ENCODE results near the gene CXADR. TPM values are rescaled to one million over a fixed set of nuclear protein-coding genes. Genes with fewer than 3 reads are reported as not detected.

The CXADR gene
- total and polyA plus RNA-seq, 4 donors, result 8.5 to 46.4 (median 26.5) TPM

DNA sequence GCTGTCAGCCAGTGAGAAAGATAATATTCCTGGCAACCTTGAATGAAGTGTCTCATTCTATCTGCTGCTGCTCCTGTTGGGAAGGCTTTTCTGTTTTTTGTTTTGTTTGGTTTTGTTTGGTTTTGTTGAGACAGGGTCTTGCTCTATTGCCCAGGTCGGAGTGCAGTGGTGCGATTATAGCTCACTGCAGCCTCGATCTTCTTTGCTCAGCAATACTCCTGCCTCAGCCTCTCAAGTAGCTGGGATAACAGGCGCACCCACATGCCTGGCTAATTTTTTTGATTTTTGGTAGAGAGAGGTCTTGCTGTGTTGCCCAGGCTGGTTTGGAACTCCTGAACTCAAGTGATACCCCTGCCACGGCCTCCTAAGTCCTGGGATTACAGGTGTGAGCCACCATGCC, 62.2 kb downstream of the CXADR start:
- WGBS, result 93% methylated on average over 5 of the region's 5 CpGs
- Histone ChIP-seq H3K36me3 (ENCODE audit: control insufficient read depth in 4 of 4, insufficient read depth in 3 of 4, low read depth in 1 of 4, low read length in 3 of 4) (peaks cover 0 to 5% (median 0%) of the 10 kb centered on the region in 4 donors), H3K9me3 (ENCODE audit: control insufficient read depth in 4 of 4, low read length in 3 of 4) (no peaks in the 10 kb centered on the region), H3K27me3 (ENCODE audit: control insufficient read depth in 4 of 4, insufficient read depth in 4 of 4, low read length in 3 of 4) (no peaks in the 10 kb centered on the region), H3K27ac (ENCODE audit: low read depth in 1 of 2, low read length in 2 of 2) (no peak overlapping the region), H3K9ac (ENCODE audit: low read depth in 1 of 2, low read length in 2 of 2) (no peak overlapping the region), H3K4me3 (ENCODE audit: low read depth in 1 of 3, low read length in 3 of 3) (no peak overlapping the region), H3K4me1 (ENCODE audit: control insufficient read depth in 4 of 4, insufficient read depth in 4 of 4, low read length in 3 of 4) (peaks cover 0 to 6% (median 0%) of the 10 kb centered on the region in 4 donors)
- TF ChIP-seq, protein P1, sequence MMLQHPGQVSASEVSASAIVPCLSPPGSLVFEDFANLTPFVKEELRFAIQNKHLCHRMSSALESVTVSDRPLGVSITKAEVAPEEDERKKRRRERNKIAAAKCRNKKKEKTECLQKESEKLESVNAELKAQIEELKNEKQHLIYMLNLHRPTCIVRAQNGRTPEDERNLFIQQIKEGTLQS (IDR thresholded peaks at IDR 0.05), result no peak
- no peak for TF ChIP-seq JUND (IDR thresholded peaks at IDR 0.05)
- TF ChIP-seq, protein P2, sequence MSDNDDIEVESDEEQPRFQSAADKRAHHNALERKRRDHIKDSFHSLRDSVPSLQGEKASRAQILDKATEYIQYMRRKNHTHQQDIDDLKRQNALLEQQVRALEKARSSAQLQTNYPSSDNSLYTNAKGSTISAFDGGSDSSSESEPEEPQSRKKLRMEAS (IDR thresholded peaks at IDR 0.05), result no peak
- no peak for TF ChIP-seq GABPA (IDR thresholded peaks at IDR 0.05 in 1 of 2, conservative IDR thresholded peaks at IDR 0.05 in 1 of 2)
- TF ChIP-seq RAD21 (IDR thresholded peaks at IDR 0.05), result no peak
- TF ChIP-seq FOXA1 (IDR thresholded peaks at IDR 0.05), result no peak
- TF ChIP-seq TAF1 (conservative IDR thresholded peaks at IDR 0.05), result no peak
- TF ChIP-seq, protein P3, sequence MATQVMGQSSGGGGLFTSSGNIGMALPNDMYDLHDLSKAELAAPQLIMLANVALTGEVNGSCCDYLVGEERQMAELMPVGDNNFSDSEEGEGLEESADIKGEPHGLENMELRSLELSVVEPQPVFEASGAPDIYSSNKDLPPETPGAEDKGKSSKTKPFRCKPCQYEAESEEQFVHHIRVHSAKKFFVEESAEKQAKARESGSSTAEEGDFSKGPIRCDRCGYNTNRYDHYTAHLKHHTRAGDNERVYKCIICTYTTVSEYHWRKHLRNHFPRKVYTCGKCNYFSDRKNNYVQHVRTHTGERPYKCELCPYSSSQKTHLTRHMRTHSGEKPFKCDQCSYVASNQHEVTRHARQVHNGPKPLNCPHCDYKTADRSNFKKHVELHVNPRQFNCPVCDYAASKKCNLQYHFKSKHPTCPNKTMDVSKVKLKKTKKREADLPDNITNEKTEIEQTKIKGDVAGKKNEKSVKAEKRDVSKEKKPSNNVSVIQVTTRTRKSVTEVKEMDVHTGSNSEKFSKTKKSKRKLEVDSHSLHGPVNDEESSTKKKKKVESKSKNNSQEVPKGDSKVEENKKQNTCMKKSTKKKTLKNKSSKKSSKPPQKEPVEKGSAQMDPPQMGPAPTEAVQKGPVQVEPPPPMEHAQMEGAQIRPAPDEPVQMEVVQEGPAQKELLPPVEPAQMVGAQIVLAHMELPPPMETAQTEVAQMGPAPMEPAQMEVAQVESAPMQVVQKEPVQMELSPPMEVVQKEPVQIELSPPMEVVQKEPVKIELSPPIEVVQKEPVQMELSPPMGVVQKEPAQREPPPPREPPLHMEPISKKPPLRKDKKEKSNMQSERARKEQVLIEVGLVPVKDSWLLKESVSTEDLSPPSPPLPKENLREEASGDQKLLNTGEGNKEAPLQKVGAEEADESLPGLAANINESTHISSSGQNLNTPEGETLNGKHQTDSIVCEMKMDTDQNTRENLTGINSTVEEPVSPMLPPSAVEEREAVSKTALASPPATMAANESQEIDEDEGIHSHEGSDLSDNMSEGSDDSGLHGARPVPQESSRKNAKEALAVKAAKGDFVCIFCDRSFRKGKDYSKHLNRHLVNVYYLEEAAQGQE (IDR thresholded peaks at IDR 0.05), result no peak
- TF ChIP-seq, protein P4, sequence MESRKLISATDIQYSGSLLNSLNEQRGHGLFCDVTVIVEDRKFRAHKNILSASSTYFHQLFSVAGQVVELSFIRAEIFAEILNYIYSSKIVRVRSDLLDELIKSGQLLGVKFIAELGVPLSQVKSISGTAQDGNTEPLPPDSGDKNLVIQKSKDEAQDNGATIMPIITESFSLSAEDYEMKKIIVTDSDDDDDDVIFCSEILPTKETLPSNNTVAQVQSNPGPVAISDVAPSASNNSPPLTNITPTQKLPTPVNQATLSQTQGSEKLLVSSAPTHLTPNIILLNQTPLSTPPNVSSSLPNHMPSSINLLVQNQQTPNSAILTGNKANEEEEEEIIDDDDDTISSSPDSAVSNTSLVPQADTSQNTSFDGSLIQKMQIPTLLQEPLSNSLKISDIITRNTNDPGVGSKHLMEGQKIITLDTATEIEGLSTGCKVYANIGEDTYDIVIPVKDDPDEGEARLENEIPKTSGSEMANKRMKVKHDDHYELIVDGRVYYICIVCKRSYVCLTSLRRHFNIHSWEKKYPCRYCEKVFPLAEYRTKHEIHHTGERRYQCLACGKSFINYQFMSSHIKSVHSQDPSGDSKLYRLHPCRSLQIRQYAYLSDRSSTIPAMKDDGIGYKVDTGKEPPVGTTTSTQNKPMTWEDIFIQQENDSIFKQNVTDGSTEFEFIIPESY (IDR thresholded peaks at IDR 0.05), result no peak
- no peak for TF ChIP-seq FOXA2 (IDR thresholded peaks at IDR 0.05)
- no peak for DNase-seq (ENCODE audit: low spot score)

DNA sequence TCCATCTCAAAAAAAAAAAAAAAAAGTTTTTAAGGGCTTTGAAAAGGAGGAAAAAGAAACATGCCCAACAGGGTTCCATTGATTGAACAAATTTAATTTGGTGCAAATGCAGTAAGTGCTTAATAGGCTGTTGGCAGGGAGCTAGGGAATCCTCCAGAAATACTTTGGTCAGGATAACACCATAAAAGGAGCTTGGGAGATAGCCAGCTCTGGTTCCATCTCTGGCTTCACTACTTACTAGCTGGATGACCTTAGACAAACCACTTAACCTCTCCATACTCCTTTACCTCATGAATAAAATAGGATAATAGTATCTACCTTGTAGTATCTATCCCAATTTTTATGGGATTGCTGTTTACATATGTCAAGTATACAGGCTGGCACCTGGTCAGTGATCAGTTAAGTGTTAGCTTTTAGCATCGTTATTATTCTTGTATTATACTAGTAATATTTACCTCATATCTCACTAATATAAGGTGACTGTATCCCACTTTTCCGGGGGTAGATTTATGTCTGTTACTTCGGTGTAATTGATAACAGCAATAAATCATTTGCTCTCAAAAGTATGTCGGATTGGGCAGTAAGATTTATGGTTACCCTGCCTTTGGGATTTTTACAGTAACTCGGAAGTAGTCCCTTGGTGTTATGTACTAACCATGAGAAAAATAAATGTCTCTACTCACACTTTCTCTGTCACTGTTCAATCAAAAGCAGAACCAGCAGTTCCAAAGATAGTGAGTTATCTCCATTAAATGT, 63.4 kb downstream of the CXADR start:
- no peaks in the 10 kb centered on the region for H3K9me3 ChIP-seq (ENCODE audit: control insufficient read depth in 4 of 4, low read length in 3 of 4)
- no peak overlapping the region for H3K27ac ChIP-seq (ENCODE audit: low read depth in 1 of 2, low read length in 2 of 2)
- H3K27me3 ChIP-seq (ENCODE audit: control insufficient read depth in 4 of 4, insufficient read depth in 4 of 4, low read length in 3 of 4), result no peaks in the 10 kb centered on the region
- peaks cover 0 to 5% (median 0%) of the 10 kb centered on the region in 4 donors for H3K36me3 ChIP-seq (ENCODE audit: control insufficient read depth in 4 of 4, insufficient read depth in 3 of 4, low read depth in 1 of 4, low read length in 3 of 4)
- WGBS, result 78% methylated on average over 5 of the region's 5 CpGs
- no peak overlapping the region for H3K4me3 ChIP-seq (ENCODE audit: low read depth in 1 of 3, low read length in 3 of 3)
- H3K4me1 ChIP-seq (ENCODE audit: control insufficient read depth in 4 of 4, insufficient read depth in 4 of 4, low read length in 3 of 4), result no peaks in the 10 kb centered on the region
- TF ChIP-seq GABPA (IDR thresholded peaks at IDR 0.05 in 1 of 2, conservative IDR thresholded peaks at IDR 0.05 in 1 of 2), result no peak
- TF ChIP-seq RAD21 (IDR thresholded peaks at IDR 0.05), result no peak
- TF ChIP-seq EGR1 (IDR thresholded peaks at IDR 0.05; ENCODE audit: low read depth in 2 of 2), result no peak
- TF ChIP-seq JUND (IDR thresholded peaks at IDR 0.05), result no peak
- TF ChIP-seq, protein P3 (IDR thresholded peaks at IDR 0.05), result no peak
- TF ChIP-seq, protein P4 (IDR thresholded peaks at IDR 0.05), result no peak
- TF ChIP-seq SP1 (IDR thresholded peaks at IDR 0.05), result no peak
- TF ChIP-seq, protein P1 (IDR thresholded peaks at IDR 0.05), result no peak
- no peak for TF ChIP-seq TAF1 (conservative IDR thresholded peaks at IDR 0.05)
- no peak for TF ChIP-seq HNF4A (conservative IDR thresholded peaks at IDR 0.05)
- no peak for TF ChIP-seq FOXA1 (IDR thresholded peaks at IDR 0.05)
- DNase-seq (ENCODE audit: low spot score), result no peak
- H3K9ac ChIP-seq (ENCODE audit: low read depth in 1 of 2, low read length in 2 of 2), result no peak overlapping the region
